SK-MEL-5 (cell line): ENCODE measurements around the gene PA2G4. TPM values are rescaled to one million over a fixed set of nuclear protein-coding genes. Genes with fewer than 3 reads are reported as not detected.

ENCODE experiments used
- DNase-seq: peaks from one replicate; pipeline ENCODE4 v3.0.0-alpha.2; 2016; ENCODE audit warnings: low read depth, low spot score
- in situ Hi-C: cut with HindIII; loops from 2 replicates; pipeline ENCODE4 v1.10.0; 2016; ENCODE audit warnings: low sequenced_read_pairs, high pct_unique_total_duplicates, low pct_unique_long_range_greater_than_20kb
- total RNA-seq: library from RNA; depleted of rRNA; stranded (reverse); fragments of >200 nt; shearing (Covaris generic); gene quantifications from 2 replicates; pipeline ENCODE4 v1.2.3, GENCODE V29; 2014

The PA2G4 gene
- total RNA-seq, 1 experiment from 2014 or later, result 473 TPM

DNA sequence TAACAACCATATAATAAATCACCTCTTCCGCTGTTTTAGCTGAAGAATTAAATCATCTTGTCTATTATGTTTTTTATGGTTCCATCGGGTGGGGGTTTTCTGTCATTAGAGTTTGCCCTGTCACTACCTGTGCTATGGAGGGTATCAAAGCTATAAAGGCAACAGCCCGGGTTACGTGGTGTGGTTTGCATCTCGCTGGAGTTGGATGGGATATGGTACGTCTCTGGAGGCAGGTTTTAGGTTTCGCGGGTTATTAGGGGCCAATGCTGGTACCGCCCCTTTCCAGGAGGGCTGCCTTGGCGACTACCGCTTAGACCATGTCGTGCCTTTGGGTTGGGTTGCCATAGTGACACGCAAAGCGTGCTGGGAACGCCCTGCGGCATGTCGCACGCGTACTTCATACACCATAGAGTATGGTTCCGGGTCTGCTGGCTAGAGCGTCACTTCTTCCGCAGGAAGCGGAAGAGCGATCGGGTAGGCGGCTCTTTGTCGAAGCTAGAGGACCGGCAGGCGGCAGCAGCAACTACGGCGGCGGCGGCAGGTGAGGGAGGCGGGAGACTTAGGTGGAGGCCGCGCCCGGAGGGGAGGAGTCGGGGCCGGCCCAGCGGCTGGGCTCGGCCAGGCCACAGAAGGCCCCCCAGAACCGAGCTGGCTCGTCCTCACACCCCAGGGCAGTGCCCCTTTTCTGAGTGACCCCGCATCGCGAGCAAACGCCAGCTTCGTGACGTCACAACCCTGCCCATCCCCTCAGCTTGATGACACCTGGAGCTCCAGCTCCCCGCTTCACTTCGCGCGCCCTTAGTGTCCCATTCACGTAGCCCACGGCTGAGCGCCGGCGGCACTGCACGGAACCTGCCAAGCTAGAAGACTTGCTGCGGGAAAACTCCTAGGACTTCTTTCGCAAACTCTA, 13.7 kb downstream of the PA2G4 start, which contains the start of gene ZC3H10:
Gene ZC3H10 (plus strand): TSS at position 489 of the 910 bp plus-strand sequence. CDS start 2,297 bp downstream, outside the sequence.
- DNase-seq, result peak; percentile 99
- in situ Hi-C loops, result loop anchor here (5.0 kb wide), 1 partner anchor 74 kb away; no protein-coding TSS in a partner anchor

DNA sequence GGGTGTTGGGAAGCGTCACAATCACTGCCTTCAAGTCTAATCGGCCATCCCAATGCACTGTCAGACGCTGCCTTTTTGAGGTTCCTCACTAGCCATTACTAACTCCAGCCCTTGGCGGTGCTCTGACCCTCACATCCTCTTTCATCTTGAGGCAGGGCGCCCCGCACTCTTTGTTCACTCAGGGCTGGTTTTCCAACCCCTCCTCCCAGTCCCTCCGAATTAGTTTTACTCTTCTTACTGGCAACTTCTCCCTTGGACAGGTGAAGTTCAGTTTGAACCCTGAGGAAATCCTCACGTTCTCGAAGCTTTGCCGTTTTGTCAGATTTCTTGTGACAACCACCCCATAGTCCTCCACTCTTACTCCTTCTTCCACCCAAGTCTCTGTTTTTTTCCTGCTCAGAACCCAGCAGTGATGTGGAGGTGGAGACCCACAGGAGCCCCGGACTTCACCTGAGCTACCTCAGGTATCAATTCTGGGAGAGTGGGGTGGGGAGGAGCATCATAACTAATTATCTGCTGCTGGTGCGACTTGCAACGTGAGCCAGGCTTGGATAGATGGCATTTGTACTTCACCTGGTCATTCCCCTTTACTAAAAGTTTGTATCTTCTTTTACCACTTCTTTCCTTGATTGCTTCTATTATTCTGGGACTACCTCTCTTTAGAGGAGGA, 14.5 kb downstream of the PA2G4 start:
- DNase-seq, result no peak
- in situ Hi-C loops, result loop anchor here (5.0 kb wide), 1 partner anchor 73 kb away; no protein-coding TSS in a partner anchor

DNA sequence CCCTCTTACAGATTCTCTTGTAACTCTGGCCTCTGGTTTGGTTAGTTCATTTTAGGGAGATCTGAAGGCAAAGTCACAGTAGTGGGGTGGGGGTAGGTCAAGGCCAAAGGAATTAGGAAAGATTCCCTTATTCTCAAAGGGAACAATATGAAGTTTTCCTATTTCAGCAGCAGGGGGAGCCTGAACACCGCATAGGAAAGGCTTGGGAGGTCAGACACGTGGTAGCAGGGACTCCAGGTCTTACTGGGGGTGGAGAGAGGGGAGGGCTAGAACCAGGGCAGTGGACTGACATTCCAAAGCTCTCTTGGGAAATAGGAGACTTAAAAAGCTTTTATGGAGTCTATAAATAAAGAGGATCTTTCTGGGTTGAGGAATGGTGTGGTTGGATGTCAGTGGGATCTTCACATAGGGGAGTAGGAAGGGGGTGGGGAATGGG, 15.0 kb downstream of the PA2G4 start:
- in situ Hi-C loops, result loop anchor here (5.0 kb wide), 1 partner anchor 73 kb away; no protein-coding TSS in a partner anchor
- DNase-seq, result peak; percentile 95

DNA sequence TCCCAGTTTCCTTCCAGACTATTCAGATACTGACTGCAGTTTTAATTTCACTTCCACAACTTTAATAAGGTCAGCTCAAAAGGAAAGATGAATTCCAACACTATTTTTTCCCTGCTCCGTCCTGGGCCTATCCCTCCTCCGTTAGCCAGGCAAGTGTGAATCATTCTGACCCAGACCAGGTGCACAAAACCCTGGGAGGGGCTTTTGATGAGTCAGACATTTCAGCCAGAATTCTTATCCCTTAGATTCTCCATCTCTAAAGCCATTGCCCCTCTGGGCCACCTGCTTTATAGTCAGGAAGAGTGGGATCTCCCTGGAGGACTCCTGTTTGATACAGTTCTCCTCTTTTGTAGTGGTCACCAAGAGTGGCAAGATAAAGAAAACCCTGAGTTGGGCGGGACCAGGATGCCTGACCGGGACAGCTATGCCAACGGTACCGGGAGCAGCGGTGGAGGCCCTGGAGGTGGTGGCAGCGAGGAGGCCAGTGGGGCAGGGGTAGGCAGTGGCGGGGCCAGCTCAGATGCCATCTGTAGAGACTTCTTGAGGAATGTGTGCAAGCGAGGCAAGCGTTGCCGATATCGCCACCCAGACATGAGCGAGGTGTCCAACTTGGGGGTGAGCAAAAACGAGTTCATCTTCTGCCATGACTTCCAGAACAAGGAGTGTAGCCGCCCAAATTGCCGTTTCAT, 15.9 kb downstream of the PA2G4 start:
- in situ Hi-C loops, result no loop called here
- DNase-seq, result no peak

DNA sequence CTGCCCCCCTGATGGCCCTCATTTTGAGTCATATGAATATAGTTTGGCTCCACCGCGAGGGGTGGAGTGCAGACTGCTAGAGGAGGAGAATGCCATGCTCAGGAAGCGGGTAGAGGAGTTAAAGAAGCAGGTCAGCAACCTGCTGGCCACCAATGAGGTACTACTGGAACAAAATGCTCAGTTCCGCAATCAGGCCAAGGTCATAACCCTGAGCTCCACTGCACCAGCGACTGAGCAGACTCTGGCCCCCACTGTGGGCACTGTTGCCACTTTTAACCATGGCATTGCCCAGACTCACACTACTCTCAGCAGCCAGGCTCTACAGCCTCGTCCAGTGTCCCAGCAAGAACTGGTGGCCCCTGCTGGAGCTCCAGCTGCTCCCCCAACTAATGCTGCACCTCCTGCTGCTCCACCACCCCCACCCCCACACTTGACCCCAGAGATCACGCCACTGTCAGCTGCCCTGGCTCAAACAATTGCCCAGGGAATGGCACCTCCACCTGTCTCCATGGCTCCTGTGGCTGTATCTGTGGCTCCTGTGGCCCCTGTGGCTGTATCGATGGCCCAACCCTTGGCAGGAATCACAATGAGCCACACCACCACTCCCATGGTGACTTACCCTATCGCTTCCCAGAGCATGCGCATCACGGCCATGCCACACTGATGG, 17.0 kb downstream of the PA2G4 start:
- in situ Hi-C loops, result no loop called here
- no peak for DNase-seq

DNA sequence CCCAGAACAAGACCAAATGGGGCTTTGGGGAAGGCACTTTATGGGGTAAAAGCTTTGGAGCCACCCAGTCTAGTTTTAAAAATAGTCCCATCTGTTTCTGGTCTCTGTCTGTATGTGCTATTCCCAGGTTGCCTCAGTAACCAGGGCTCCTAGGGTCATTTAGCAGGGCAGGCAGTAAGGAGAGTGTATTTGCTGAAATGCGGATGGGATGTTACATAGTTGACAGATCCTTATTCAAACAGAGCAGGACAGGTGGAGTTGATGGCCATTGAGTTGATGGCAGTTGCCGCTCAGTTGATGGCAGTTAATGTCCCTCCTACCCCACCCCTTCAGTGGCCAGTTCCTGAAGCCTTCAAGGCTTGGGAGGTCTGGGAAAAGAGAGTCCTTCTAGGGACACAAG, 18.3 kb downstream of the PA2G4 start:
- in situ Hi-C loops, result no loop called here
- DNase-seq, result no peak

DNA sequence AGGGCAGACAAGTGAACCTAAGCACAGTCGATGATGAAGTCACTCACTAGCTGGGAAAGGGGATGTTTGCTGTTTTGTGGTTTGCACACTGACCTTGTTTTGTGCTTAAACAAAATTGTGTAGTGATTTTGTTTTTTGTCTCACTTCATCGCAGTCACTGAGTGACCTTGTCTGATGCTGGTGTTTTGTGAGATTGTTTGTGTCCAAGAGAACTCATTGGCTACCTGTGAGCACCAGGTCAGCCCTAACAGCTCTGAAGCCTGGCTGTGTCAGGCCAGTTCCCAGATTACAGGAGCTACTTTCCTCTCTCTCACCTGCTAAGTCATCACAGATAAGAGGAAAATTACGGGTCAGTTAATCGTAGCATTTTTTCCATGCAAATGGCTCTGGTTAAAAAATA, 19.8 kb downstream of the PA2G4 start:
- DNase-seq, result no peak
- in situ Hi-C loops, result no loop called here

DNA sequence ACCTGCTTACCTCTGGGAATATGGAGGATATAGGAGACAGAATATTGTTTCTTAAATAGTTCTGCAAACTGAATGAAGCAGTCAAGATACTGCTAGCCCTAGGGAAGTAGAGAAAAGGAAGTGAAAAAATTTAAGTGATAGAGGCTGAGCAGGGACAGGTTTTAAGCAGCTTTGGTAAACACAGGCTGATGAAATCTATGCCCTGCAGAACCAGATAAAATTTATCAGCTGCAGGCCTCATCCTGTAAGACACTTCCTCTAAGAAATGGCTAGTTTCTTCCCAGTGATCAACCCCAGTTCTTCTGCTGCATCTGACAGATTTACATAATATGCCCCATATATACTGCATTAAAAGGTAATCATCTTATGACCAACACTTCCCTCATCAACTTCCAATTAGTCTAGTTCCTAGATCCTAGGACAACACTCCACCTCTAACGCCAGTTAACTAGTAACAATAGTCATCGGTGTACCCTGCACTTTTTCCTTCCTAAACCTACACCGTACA, 22.4 kb downstream of the PA2G4 start:
- in situ Hi-C loops, result no loop called here
- no peak for DNase-seq

DNA sequence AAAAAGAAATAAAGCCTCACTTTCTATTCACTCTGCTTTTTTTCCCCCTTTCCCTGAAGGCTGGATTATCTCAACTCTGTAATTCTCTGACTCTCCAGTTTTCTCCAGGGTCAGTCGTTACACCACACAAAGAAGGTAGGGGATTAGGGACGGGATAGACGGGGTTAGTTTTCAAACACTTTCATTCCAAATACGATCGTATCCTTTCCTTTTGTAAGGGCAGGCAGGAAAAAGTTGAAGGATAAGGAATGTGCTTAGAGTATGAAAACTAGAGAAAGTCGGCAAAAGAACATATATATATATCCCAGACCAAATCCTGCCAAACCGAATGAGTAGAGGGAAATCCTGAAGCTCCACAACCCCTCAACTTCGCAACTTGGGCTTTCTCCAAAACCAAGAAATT, 23.1 kb downstream of the PA2G4 start:
- no peak for DNase-seq
- in situ Hi-C loops, result no loop called here

DNA sequence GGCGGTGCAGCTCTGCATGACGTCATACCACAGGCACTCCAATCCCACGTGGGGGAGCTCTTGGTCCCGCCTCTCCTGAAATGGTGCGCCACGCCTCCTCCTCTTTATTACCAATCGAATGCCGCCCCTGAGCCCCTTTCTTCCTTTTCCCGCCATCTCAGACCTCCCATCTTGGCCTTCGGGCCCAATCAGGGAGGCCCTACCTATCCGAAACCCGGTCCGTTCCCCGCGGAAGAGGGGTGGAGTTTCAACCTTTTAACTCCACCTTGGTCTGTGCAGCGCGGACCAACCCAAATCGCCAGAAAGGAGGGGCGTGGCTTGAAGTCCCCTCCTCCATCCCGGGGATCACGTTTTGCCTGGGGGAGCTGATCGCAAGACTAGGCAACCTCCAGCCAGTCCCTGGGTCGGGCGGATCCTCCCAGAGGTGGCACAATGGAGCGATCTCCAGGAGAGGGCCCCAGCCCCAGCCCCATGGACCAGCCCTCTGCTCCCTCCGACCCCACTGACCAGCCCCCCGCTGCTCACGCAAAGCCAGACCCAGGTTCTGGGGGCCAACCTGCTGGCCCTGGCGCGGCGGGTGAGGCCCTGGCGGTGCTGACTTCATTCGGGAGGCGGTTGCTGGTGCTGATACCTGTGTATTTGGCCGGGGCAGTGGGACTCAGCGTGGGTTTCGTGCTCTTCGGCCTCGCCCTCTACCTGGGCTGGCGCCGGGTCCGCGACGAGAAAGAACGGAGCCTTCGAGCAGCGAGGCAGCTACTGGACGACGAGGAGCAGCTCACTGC, 23.7 kb downstream of the PA2G4 start, which contains the start of gene ESYT1:
Gene ESYT1 (plus strand): TSS at position 380 of the 782 bp plus-strand sequence. CDS start 53 bp downstream, at position 433.
- in situ Hi-C loops, result no loop called here
- peak; percentile 100 for DNase-seq

DNA sequence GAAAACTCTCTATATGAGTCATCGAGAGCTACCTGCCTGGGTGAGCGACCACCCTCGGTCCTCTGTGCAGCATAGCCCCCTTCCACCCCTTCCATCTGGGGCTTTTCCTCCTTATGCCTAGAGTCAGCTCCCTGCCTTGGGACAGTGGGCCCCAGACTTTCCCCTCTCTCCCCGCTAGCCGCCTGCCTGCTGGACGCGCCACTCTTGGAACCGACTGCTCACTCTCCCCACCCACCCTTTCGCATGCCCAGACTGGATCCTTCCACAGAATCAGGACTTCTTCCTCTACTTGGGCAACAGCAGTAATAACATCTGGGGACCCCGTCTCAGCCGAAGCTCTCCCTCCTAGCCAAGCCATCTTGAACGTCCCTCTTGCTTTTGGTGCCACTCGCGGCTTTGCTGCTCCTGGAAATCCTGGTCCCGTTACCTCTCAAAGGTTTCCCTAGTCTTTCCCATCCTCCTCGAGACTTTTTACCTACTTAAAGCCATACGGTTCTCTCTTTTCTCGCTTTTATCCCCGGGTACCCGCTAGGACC, 24.4 kb downstream of the PA2G4 start:
- in situ Hi-C loops, result no loop called here
- peak; percentile 8 for DNase-seq

DNA sequence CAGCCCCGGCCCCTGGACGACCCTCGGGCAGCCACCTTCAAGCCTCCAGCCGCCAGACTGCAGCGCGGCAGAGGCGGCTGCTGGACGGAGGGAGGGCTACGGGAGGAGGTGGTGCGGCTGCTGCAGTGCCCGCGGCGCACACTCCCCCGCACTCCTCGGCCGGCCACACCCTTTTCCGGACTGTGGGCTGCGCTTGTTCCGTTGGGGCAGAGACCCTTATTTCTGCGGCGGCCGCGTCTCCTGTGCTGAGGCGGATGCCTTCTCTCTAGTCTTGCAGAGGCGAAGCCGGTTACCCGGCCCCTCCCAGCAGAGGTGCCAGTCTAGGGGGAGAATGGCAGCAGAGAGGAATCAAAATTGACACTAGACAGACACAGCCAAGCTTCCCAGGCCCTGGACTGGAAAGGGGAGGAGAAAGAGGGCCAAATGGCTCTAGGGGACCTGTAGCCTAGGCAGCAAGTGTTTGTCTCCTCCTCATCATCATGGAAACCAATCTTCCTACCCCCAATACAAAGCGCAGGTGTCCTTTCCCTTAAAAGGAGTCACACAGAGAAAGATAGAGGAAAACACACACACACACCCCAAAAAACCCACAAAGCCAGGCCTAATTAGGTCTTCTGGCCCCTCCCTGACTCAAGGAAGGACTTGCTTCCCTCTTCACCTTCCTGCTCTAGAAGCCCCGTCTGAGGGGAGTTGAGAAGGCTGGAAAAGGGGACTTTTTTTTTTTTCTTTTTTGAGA, 25.0 kb downstream of the PA2G4 start:
- peak; percentile 40 for DNase-seq
- in situ Hi-C loops, result no loop called here

DNA sequence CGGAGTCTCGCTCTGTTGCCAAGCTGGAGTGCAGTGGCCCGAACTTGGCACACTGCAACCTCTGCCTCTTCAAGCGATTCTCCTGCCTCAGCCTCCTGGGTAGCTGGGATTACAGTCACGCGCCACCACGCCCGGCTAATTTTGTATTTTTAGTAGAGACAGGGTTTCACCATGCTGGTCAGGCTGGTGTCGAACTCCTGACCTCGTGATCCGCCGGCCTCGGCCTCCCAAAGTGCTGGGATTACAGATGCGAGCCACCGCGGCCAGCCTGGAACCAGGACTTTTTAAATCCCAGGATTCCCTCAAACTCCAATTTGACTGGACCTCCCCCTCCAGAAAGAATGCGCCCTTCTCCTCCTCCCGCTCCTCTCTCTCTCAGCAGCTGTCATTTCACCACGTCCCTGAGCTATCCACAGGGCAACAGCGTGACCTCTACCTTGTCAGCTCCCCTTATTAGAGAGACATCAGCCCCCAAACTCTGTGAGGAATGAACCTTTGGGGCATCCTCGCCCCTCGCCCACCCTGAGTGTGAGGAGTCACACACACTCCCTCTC, 25.7 kb downstream of the PA2G4 start:
- in situ Hi-C loops, result no loop called here
- no peak for DNase-seq

DNA sequence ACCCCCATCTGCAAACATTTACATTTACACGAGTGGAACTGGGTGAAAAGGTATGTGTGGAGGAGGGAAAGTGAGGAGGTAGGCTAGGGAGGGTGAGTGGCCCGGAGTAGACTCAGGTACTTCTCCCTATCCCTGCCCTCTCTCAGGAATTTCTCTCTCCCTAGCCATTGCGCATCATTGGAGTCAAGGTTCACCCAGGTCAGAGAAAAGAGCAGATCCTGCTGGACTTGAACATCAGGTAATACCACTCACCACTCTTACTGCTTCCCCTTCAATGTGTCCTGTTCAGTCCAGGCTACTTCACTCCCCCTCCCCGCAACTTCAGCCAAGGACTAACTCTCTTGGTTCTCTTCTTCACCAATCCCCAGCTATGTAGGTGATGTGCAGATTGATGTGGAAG, 26.5 kb downstream of the PA2G4 start:
- DNase-seq, result no peak
- in situ Hi-C loops, result no loop called here

DNA sequence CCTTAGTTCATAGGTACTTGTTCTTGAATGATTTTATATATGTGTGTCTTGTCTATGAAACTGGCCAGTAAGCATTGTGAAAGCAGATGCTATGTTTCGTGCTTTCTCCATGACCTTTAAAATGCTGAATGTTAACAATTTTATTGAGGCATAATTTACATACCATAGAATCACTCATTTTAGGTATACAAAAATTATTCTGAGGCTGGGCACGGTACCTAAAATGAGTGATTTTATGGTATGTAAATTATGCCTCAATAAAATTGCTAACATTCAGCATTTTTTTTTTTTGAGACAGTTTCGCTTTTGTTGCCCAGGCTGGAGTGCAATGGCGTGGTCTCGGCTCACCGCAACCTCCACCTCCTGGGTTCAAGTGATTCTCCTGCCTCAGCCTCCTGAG, 30.5 kb downstream of the PA2G4 start:
- in situ Hi-C loops, result no loop called here

More for the DNA sequence above, 30.5 kb downstream of the PA2G4 start:
- DNase-seq, result no peak
